EL (cell line): Measurements from ENCODE around the gene DDX50.

ENCODE experiments used
- DNase-seq: peaks from one replicate; pipeline ENCODE4 v3.0.0-alpha.2; 2016

Gene DDX50

DNA sequence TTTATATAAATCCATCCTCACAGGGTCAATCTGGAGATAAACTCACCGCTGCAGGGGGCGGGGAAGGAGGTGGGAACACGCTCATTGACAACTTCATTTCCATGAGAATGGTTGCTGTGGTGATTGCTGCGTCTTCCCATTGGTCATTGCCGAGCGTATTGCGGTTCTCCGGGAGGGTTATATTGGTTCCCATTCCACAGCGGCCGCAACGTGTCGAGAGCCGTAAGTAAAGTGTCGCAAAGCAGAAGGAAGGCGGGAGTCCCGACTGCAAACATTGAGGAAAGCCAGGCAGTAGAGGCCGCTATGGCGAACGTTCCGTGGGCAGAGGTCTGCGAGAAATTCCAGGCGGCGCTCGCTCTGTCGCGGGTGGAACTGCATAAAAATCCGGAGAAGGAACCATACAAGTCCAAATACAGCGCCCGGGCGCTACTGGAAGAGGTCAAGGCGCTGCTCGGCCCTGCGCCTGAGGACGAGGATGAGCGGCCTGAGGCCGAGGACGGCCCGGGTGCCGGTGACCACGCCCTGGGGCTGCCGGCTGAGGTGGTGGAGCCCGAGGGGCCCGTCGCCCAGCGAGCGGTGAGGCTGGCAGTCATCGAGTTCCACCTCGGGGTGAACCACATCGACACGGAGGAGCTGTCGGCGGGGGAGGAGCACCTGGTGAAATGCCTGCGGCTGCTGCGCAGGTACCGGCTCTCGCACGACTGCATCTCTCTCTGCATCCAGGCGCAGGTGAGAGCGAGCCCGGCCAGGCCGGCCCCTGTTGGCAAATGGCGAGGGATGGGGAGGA lies 87.6 kb downstream of the DDX50 start, which contains the start of gene KIFBP:
TSS of gene KIFBP (plus strand) at position 274 of the 787 bp plus-strand sequence. CDS start at position 304, 30 bp downstream.
- DNase-seq: peak; percentile 97

- DNase-seq: peak; percentile 26
These were observed 88.3 kb downstream of the DDX50 start for GRCh38 chr10:68989317-68989990.

- DNase-seq: peak; percentile 92
These were observed 91.7 kb downstream of the DDX50 start for GRCh38 chr10:68992636-68993440.
